Raji (cell line): ENCODE results near the gene DSN1.

Experiments used
- POLR2A ChIP-seq: IDR thresholded peaks from 2 replicates; pipeline ENCODE4 v1.6.1; 2011; ENCODE audit warnings: low read depth, low read length, control low read depth; ENCODE audit not compliant: insufficient read depth

The DSN1 gene

DNA sequence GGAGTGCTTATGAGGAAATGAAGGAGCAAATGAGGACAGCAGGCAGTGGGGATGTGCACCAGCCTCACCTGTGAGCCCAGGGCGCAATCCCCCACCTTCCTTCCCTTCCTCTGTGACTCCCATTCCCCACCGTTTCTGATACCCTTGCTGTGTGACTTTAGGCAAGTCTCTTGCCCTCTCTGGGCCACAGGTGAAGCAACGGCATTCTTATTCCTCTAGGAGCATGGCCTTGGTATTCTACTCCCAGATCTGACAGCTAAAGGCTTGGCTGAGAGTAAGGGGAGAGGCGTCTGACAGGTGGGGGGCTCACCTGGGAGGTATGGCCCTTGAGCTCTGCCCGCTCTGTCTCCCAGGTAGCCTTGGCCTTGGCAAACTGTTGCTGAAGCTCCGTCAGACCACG lies 30.9 kb upstream of the DSN1 start:
- TF ChIP-seq POLR2A: no peak

DNA sequence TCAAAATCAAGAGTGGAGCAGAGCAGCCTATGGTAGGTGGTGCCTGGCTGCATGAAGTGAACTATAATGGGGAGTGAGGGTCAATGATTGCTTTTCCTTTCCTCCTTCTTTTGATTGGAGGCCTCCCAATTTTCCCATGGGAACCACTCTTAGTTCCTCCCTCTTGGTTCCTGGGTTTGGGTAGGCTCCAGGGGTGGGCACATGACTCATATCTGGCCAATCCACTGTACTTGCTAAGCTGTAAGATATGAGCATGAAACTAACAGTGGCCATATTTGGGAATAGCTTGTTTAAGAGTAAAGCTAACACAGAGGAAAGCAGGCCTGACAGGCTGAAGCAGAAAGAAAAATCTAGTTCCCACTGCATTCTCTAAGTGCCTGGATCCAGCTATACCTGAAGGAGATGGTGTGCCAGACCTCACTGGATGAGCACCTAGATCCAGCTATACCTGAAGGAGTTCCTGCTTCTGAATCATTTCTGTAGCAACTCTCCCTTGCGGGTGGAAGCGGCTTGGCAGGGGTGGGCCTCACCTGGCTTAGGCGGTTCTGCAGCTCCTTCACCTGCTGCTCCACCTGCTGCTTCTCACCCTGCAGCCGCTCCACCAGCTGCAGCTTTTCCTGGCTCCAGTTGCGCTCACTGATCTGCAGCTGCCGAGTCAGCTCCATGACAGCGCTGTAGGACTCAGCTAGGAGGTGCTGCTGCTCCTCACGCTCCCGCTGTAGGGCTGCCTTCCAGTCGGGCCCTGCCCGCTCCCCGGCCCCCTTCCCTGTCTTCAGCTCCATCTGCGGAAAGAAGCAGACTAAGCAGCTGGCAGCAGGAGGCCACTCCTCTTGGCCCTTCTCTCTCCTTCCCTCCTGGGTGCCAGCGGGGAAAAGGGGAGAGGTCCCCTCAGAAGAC lies 29.0 kb upstream of the DSN1 start:
- no peak for TF ChIP-seq POLR2A

- no peak for TF ChIP-seq POLR2A
Observed at GRCh38 chr20:36800410-36800809, 26.8 kb upstream of the DSN1 start.

- no peak for TF ChIP-seq POLR2A
Observed at GRCh38 chr20:36796875-36797274, 23.3 kb upstream of the DSN1 start.

DNA sequence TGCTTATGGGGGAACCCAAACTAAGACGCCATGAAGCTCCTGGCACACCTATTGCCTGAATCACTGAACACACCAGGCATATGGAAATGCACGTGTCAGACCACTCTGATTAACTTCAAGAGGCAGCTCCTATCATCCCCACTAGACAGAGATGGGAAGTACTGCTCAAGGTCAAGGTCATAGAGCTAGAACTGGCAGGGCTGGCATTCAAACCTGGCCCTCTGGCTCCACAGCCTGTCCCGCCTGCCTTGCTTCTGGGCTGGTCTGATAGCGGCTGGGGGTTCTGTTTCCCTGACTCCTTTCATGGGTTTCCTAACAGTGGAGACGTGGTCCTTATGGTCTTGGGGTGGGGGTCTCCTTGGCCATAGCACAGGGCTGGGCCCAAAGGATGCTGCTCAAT lies 22.6 kb upstream of the DSN1 start:
- no peak for TF ChIP-seq POLR2A

DNA sequence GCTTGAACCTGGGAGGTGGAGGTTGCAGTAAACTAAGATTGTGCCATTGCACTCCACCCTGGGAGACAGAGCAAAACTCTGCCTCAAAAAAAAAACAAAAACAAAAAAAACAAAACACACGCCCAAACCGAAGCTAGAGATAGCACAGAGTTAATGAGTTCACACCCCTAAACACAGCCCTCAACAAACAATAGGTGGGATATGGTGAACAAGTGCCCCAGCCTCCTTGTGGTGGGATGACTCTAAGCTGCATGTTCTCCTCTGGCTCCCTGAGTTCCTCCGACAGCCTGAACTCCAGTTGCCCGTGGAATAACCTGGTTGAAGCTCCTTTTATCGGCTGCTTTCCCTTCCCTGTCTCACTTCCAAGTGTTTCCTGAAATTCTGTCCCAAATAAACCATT lies 22.1 kb upstream of the DSN1 start:
- no peak for TF ChIP-seq POLR2A

DNA sequence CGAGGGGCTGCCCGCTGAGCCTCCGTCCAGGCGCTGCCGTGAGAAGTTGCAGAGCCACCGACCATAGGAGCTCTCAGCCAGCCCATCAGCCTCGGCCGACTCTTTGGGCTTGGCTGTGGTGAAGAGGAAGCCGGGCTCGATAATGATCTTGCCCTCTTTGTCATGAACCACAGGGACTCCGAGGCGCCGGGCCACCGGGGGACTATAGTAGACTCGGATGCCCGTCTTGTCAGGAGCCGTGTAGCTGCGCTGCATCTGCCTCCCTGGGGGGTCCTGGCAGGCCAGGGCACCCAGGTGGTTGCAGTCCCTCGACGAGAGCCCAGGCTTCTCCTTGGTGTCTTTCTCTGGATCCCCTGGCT lies 20.5 kb upstream of the DSN1 start:
- TF ChIP-seq POLR2A: no peak

- TF ChIP-seq POLR2A: no peak
Observed at GRCh38 chr20:36793294-36794115, 19.9 kb upstream of the DSN1 start.

DNA sequence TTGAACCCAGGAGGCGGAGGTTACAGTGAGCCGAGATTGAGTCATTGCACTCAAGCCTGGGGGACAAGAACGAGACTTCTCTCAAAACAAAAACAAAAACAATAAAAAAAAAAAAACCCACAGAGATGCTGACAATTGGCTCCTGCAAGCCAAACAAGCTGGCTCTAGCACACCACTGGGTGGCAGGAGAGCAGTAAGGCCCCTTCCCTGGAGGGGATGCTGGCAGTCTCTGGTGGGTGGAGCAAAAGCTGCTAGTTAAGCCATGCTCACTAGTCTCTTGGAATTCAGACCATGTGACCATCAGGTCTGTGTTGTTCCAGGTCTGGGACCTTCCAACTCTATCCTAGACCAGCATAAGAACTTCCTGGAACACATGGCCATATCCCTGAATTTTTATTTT lies 18.9 kb upstream of the DSN1 start:
- no peak for TF ChIP-seq POLR2A

DNA sequence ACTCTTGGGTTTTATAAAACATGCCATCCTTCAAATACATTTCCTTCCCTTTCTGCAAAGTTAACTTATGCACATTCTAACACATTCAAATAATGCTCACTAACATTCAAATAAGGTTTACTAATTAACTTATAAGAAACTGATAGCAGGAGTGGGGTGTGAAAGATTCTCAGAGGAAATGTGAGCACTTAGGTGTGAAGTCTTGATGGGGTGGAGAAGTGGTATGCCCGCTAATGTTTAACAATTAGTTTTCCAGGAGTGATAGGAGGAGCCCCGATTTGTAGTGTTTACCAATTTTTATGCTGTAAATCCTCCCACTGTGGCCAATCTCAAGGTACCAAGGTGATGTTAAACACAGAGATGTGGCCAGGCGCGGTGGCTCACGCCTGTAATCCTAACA lies 18.3 kb upstream of the DSN1 start:
- TF ChIP-seq POLR2A: no peak

DNA sequence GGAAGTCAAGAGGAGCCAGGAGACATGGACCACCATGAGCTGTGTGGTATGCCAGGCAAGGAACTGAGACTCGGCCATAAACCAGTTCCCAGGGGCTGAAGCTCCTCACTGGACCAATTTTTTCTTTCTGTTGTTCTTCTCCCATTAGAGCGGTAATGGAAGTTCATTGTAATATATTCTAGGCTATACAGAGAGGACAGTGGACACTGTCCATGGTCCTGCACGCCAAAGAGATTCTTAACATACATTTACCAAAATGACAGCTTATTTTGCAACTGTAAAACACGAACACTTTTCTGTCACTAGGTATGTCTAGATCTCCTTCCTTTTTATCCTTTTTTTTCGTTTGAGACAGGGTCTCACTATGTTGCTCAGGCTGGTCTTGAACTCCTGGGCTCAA lies 13.1 kb upstream of the DSN1 start:
- no peak for TF ChIP-seq POLR2A

- TF ChIP-seq POLR2A: no peak
Observed at GRCh38 chr20:36786246-36786645, 12.7 kb upstream of the DSN1 start.

DNA sequence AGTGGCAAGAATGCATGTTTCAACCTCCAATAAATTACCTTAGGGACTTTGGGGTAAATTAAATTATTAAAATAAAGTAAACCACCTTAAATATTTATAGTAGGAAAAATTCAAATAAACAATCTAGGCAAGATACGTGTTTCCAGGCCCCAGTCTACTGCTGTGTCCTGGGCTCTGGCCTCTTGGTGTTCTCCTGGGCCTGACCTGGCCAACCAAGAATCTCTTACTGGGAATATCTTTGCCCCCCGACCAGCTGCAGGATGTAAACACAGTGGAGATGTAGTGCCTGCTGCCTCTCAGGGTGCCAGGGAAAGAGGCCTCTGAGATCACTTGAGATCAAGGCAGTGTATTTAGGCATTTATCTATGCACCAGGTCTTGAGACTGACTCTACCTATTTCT lies 11.7 kb upstream of the DSN1 start:
- no peak for TF ChIP-seq POLR2A

- TF ChIP-seq POLR2A: no peak
Observed at GRCh38 chr20:36784900-36785299, 11.3 kb upstream of the DSN1 start.

DNA sequence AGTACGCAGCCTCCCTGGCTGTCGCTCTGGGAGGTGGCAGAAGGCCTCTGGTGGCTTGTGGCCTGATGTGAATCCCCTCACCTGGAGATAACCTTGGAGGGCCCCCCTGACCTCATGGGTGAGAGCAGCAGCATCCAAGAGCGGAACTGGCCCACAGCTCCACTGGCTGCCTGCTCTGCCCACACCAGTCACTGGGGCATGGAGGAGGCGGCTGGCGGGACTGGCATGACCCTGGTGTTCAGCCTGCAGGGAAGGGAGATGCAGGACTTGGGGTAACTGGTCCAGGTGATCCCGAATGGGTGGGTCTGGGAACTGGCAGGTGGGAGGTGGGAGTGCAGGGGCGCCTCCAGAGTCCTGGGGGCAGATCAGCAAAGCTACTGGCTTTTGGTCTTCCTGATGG lies 10.6 kb upstream of the DSN1 start:
- no peak for TF ChIP-seq POLR2A

GRCh38 chr20:36779656-36780025 lies 6.1 kb upstream of the DSN1 start:
- no peak for TF ChIP-seq POLR2A

DNA sequence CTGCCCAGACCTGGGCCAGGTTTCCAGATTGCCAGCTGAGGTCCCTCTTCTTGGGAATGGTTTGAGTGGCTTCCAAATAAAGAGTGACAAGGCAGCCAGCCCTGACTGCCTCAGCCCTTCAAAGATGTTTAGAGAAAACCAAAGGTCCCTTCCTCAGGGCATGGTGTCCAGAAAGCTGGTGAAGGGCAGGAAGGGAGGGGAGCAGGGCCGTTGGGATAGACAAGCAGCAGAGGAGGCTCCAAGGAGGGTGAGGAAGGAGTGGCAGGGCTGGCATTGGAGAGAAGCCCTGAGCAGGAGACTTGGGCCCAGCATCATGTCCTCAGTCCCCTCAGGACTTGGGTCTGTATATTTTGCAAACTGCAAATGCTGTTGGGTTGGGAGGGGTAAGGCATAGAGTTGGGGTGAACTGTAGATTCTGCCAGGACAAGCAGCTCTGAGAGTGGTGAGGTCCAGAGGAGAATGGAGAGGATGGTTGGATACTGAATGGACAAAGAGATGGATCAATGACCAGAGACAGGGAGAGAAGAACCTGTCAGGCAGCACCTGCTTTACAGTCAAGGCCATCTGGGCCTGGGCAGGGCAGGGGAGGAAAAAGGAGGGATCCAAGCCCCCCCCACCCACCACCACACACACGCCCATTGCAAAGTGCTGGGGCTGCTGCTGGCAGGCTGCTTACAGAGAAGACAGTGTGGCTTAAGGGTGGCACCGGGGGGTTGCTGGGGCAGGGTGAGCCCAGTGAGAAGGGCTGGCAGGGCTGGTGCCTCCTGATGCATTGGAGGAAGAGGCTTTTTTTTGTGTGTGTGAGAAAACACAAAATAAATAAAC lies 5.5 kb upstream of the DSN1 start:
- TF ChIP-seq POLR2A: no peak
